IMR-90 (cell line): ENCODE measurements around the gene PSMB11. TPM values are rescaled to one million over a fixed set of nuclear protein-coding genes. Genes with fewer than 3 reads are reported as not detected.
A peak's percentile ranks its signal among the peaks of the same experiment; 100 is the strongest.

Experiments
- ATAC-seq: fragments of 200-7000 bp; cut with Tn5 transposase; 2 replicates; pipeline ENCODE4 v1.9.1; 2020; ENCODE audit warnings: low read depth, mild to moderate bottlenecking, moderate library complexity
- BruUV-seq: library from RNA; stranded (reverse); fragments of 400-500 nt; replicated peaks from 2 replicates; lab custom pipeline; 2021; lab: Mats Ljungman, UMichigan
- CTCF ChIA-PET: fragments of 300-600 bp; formaldehyde crosslinking; extraction: SDS; loops from one replicate; lab custom pipeline; 2021; ENCODE audit warnings: antibody characterized with exemption; lab: Yijun Ruan, JAX
- POLR2A ChIA-PET: fragments of 300-600 bp; sonication (Branson Sonifier 250); formaldehyde crosslinking; loops from one replicate; lab custom pipeline; 2022; ENCODE audit warnings: antibody characterized with exemption; ENCODE audit not compliant: unreplicated experiment; lab: Charles Lee
- DNase-seq: peaks from one replicate; pipeline ENCODE4 v3.0.0; 2013
- H2AFZ ChIP-seq: replicated peaks from 2 replicates; pipeline ENCODE3; 2013; ENCODE audit warnings: low read length, mild to moderate bottlenecking; ENCODE audit not compliant: poor library complexity
- H2AK5ac ChIP-seq: 2 replicates; pipeline ENCODE4 v1.6.1; 2013; ENCODE audit warnings: low read depth, low read length, inconsistent platforms
- H2AK9ac ChIP-seq: replicated peaks from 2 replicates; pipeline ENCODE3; 2013; ENCODE audit warnings: mild to moderate bottlenecking, low read depth, low read length, moderate library complexity; ENCODE audit not compliant: poor library complexity
- H2BK120ac ChIP-seq: 2 replicates; pipeline ENCODE4 v1.6.1; 2013; ENCODE audit warnings: low read depth, low read length, inconsistent platforms
- H2BK15ac ChIP-seq: 3 replicates; pipeline ENCODE4 v1.6.1; 2013; ENCODE audit warnings: low read depth, low read length, inconsistent platforms
- H2BK20ac ChIP-seq: 2 replicates; pipeline ENCODE4 v1.6.1; 2013; ENCODE audit warnings: low read depth, mild to moderate bottlenecking, inconsistent platforms, low read length, moderate library complexity
- H2BK5ac ChIP-seq: 2 replicates; pipeline ENCODE4 v1.6.1; 2013; ENCODE audit warnings: mild to moderate bottlenecking, low read depth, low read length, inconsistent platforms; ENCODE audit not compliant: poor library complexity, severe bottlenecking
- H3K14ac ChIP-seq: replicated peaks from 2 replicates; pipeline ENCODE4 v1.6.1; 2013; ENCODE audit warnings: low read depth, low read length, inconsistent platforms
- H3K18ac ChIP-seq: 2 replicates; pipeline ENCODE4 v1.6.1; 2013; ENCODE audit warnings: low read depth, low read length, control low read depth
- H3K23ac ChIP-seq: 2 replicates; pipeline ENCODE4 v1.6.1; 2013; ENCODE audit warnings: low read depth, low read length, inconsistent platforms
- H3K27ac ChIP-seq: 2 replicates; pipeline ENCODE4 v1.5.1; 2013; ENCODE audit warnings: mild to moderate bottlenecking, control low read depth, low read length; ENCODE audit not compliant: insufficient read depth
- H3K27me3 ChIP-seq: 2 replicates; pipeline ENCODE4 v1.6.1; 2013; ENCODE audit warnings: low read length; ENCODE audit not compliant: control insufficient read depth, insufficient read depth
- H3K36me3 ChIP-seq: 2 replicates; pipeline ENCODE4 v1.6.1; 2013; ENCODE audit warnings: low read length, mixed read lengths; ENCODE audit not compliant: control insufficient read depth, insufficient read depth
- H3K4ac ChIP-seq: 2 replicates; pipeline ENCODE4 v1.6.1; 2013; ENCODE audit warnings: low read depth, low read length, inconsistent platforms
- H3K4me1 ChIP-seq: 2 replicates; pipeline ENCODE4 v1.6.1; 2013; ENCODE audit warnings: low read length, mixed read lengths; ENCODE audit not compliant: control insufficient read depth, insufficient read depth
- H3K4me2 ChIP-seq: 2 replicates; pipeline ENCODE4 v1.6.1; 2013; ENCODE audit warnings: low read depth, mild to moderate bottlenecking, control low read depth, low read length, moderate library complexity
- H3K4me3 ChIP-seq: 2 replicates; pipeline ENCODE4 v1.5.1; 2013; ENCODE audit warnings: low read depth, mild to moderate bottlenecking, control low read depth, low read length, moderate library complexity; ENCODE audit not compliant: insufficient read depth
- H3K56ac ChIP-seq: 2 replicates; pipeline ENCODE4 v1.6.1; 2013; ENCODE audit warnings: low read length, inconsistent platforms; ENCODE audit not compliant: insufficient read depth; ENCODE audit errors: extremely low read depth
- H3K79me1 ChIP-seq, 2 experiments: 2 replicates each; pipeline ENCODE4 v1.6.1; 2013; ENCODE audit warnings: low read length in 2 of 2, inconsistent platforms in 1 of 2, low read depth in 1 of 2
- H3K9ac ChIP-seq: 2 replicates; pipeline ENCODE4 v1.6.1; 2013; ENCODE audit warnings: low read depth, low read length, control low read depth
- H3K9me1 ChIP-seq: 2 replicates; pipeline ENCODE4 v1.6.1; 2013; ENCODE audit warnings: low read length, inconsistent platforms; ENCODE audit not compliant: insufficient read depth
- H3K9me3 ChIP-seq: 2 replicates; pipeline ENCODE4 v1.6.1; 2013; ENCODE audit warnings: low read length; ENCODE audit not compliant: control insufficient read depth, insufficient read depth
- H4K20me1 ChIP-seq: 2 replicates; pipeline ENCODE4 v1.6.1; 2013; ENCODE audit warnings: low read length, inconsistent platforms; ENCODE audit not compliant: insufficient read depth
- H4K5ac ChIP-seq: 2 replicates; pipeline ENCODE4 v1.6.1; 2013; ENCODE audit warnings: mild to moderate bottlenecking, low read depth, low read length, control low read depth
- H4K8ac ChIP-seq, 2 experiments: 2 replicates each; pipeline ENCODE4 v1.6.1; 2013; ENCODE audit warnings: low read depth in 2 of 2, low read length in 2 of 2, control low read depth in 1 of 2, inconsistent platforms in 1 of 2
- H4K91ac ChIP-seq: 2 replicates; pipeline ENCODE4 v1.6.1; 2013; ENCODE audit warnings: low read depth, low read length, inconsistent platforms; ENCODE audit not compliant: insufficient read depth
- MXI1 ChIP-seq: IDR thresholded peaks from 2 replicates; pipeline ENCODE4 v1.6.1; 2012; ENCODE audit warnings: low read depth, mild to moderate bottlenecking, low read length, moderate library complexity, borderline replicate concordance
- RAD21 ChIP-seq: IDR thresholded peaks from 2 replicates; pipeline ENCODE4 v1.6.1; 2012; ENCODE audit warnings: low read length, improper control_type of control experiment
- USF2 ChIP-seq: fragments of 150-350 bp; IDR thresholded peaks from 2 replicates; pipeline ENCODE4 v1.6.1; 2017; ENCODE audit warnings: mild to moderate bottlenecking, antibody characterized with exemption, low read length, low read depth
- WGBS, 2 experiments: methylation state at CpG; one replicate each; pipeline versions ENCODE4 v1.1.5 to v1.1.7; 2013; ENCODE audit warnings: missing lambda C conversion rate in 2 of 2; ENCODE audit not compliant: insufficient read length in 1 of 2; ENCODE audit errors: extremely low coverage in 2 of 2; 5-methylcytosine and 5-hydroxymethylcytosine counted together
- dilution Hi-C: fragments of 300-500 bp; cut with HindIII; formaldehyde crosslinking; loops from one replicate; pipeline ENCODE4 v1.14.3; 2018; ENCODE audit warnings: low sequenced_read_pairs; ENCODE audit not compliant: unreplicated experiment
- in situ Hi-C: fragments of 300-500 bp; cut with MboI; formaldehyde crosslinking; loops from 3 replicates; pipeline ENCODE4 v1.14.3; 2019; ENCODE audit warnings: low sequenced_read_pairs, inconsistent platforms, mixed read lengths
- intact Hi-C: fragments of 100-400 bp; cut with micrococcal nuclease; formaldehyde crosslinking; loops from 2 replicates; pipeline ENCODE4 v1.10.0; 2022
- polyA plus RNA-seq, 3 experiments: library from polyadenylated mRNA; depleted of rRNA; stranded (reverse); fragments of >200 nt; gene quantifications; 2 replicates each; pipeline ENCODE4 v1.2.3, GENCODE V29; 2012; ENCODE audit warnings: low replicate concordance in 1 of 3
- total RNA-seq: library from RNA; depleted of rRNA; stranded (reverse); fragments of >200 nt; gene quantifications from 2 replicates; pipeline ENCODE4 v1.2.3, GENCODE V29; 2012

The PSMB11 gene
- total and polyA plus RNA-seq, 2 of the 4 experiments (the other 2 are of a cell fraction) = not detected

- Histone ChIP-seq H3K4me1 (peaks cover 12% of the 10 kb centered on the region), H2BK5ac (peak overlapping the region; percentile 57), H3K36me3 (peaks cover 36% of the 10 kb centered on the region), H3K4me3 (no peak overlapping the region), H2BK20ac (no peak overlapping the region), H3K18ac (0 out of 2 replicates have a peak overlapping the region, but pooled peaks have one; percentile 10), H2BK120ac (peak overlapping the region; percentile 23; the same call in 1 of the 2 replicates), H3K9ac (peak overlapping the region; percentile 59), H2AK5ac (peak overlapping the region; percentile 81), H3K56ac (peak overlapping the region; percentile 36; the same call in 1 of the 2 replicates), H3K4me2 (peak overlapping the region; percentile 19), H3K27ac (peak overlapping the region; percentile 63), H4K91ac (peak overlapping the region; percentile 13), H4K5ac (no peak overlapping the region), H3K14ac (peak overlapping the region; percentile 64), H3K23ac (peak overlapping the region; percentile 61), H2BK15ac (peak overlapping the region; percentile 11; the same call in 1 of the 3 replicates), H4K8ac (peak overlapping the region; percentile 5 to 70; a peak in 2 of 4 replicates), H3K27me3 (no peaks in the 10 kb centered on the region), H4K20me1 (peaks cover 37% of the 10 kb centered on the region), H3K9me3 (no peaks in the 10 kb centered on the region), H3K79me1 (peaks cover 15 to 64% of the 10 kb centered on the region in 2 experiments), H2AFZ (no peak overlapping the region), H3K9me1 (peaks cover 2% of the 10 kb centered on the region; the same call in 1 of the 2 replicates), H3K4ac (peak overlapping the region; percentile 84), H2AK9ac (peak overlapping the region; percentile 53)
- no peak for DNase-seq
- no TSS peak for BruUV-seq
- ChIA-PET CTCF (interaction anchor here (1.0 to 2.1 kb wide), 2 partner anchors 14 to 48 kb away, joined by 3 to 9 read pairs; partner anchors contain the start of gene CDH24), POLR2A (interaction anchor here (1.0 to 1.5 kb wide), 3 partner anchors 10 to 24 kb away, joined by 3 to 7 read pairs (median 6); no protein-coding TSS in a partner anchor)
- in situ Hi-C loops = no loop called here
- TF ChIP-seq MXI1 (peak; percentile 27; the same call in 1 of the 2 replicates), USF2 (peak; percentile 9; the same call in 1 of the 2 replicates), RAD21 (no peak)
- peak; percentile 0; the same call in 1 of the 2 replicates for ATAC-seq
- dilution Hi-C loops = no loop called here
- intact Hi-C loops = loop anchor here (1.0 kb wide), 1 partner anchor 13 kb away; no protein-coding TSS in a partner anchor
- WGBS, 2 experiments = 59% methylated on average over 3 of the region's 5 CpGs; no CpG with 5 or more reads in 1 of the 2 experiments
These were observed 30.0 kb downstream of the PSMB11 start for GRCh38 chr14:23071921-23072539.
